SK-N-DZ (cell line): ENCODE data around the gene SIRPB2.
A peak's percentile ranks its signal among the peaks of the same experiment; 100 is the strongest.

Experiments used
- DNase-seq: peaks from one replicate; pipeline ENCODE4 v3.0.0-alpha.2; 2015; ENCODE audit warnings: low spot score

Gene SIRPB2

GRCh38 chr20:1472556-1473245, 18.5 kb downstream of the SIRPB2 start:
- DNase-seq = no peak

- DNase-seq = no peak
These were observed 20.0 kb downstream of the SIRPB2 start for GRCh38 chr20:1471242-1471641.

GRCh38 chr20:1469925-1470571, 21.2 kb downstream of the SIRPB2 start:
- peak; percentile 66 for DNase-seq

GRCh38 chr20:1469306-1469905, 21.8 kb downstream of the SIRPB2 start:
- DNase-seq = no peak

- no peak for DNase-seq
These were observed 23.0 kb downstream of the SIRPB2 start for GRCh38 chr20:1468117-1468624.

GRCh38 chr20:1467355-1468116, 23.7 kb downstream of the SIRPB2 start:
- peak; percentile 62 for DNase-seq

- peak; percentile 21 for DNase-seq
These were observed 24.2 kb downstream of the SIRPB2 start for GRCh38 chr20:1467082-1467354.

GRCh38 chr20:1466211-1467081, 24.8 kb downstream of the SIRPB2 start, which contains the start of gene NSFL1C:
NSFL1C (minus strand) TSS chr20:1466849; CDS start chr20:1466824, 25 bp downstream.
- peak; percentile 89 for DNase-seq

GRCh38 chr20:1465470-1466210, 25.6 kb downstream of the SIRPB2 start:
- no peak for DNase-seq

GRCh38 chr20:1463971-1464570, 27.1 kb downstream of the SIRPB2 start:
- DNase-seq = no peak

GRCh38 chr20:1462834-1463233, 28.4 kb downstream of the SIRPB2 start:
- no peak for DNase-seq

GRCh38 chr20:1462001-1462400, 29.2 kb downstream of the SIRPB2 start:
- no peak for DNase-seq

GRCh38 chr20:1460275-1460674, 30.9 kb downstream of the SIRPB2 start:
- no peak for DNase-seq

GRCh38 chr20:1457992-1458391, 33.2 kb downstream of the SIRPB2 start:
- no peak for DNase-seq

- no peak for DNase-seq
These were observed 34.9 kb downstream of the SIRPB2 start for GRCh38 chr20:1456300-1456699.

GRCh38 chr20:1450926-1451491, 40.2 kb downstream of the SIRPB2 start:
- no peak for DNase-seq

- DNase-seq = no peak
These were observed 41.9 kb downstream of the SIRPB2 start for GRCh38 chr20:1449370-1449769.

GRCh38 chr20:1448081-1448620, 43.1 kb downstream of the SIRPB2 start:
- DNase-seq = no peak

GRCh38 chr20:1446536-1446935, 44.7 kb downstream of the SIRPB2 start:
- DNase-seq = no peak
